ENCODE data around the gene COPB2.

Gene COPB2

GRCh38 chr3:139318826-139319225 is 70.6 kb downstream of the COPB2 start:
- in situ Hi-C loops (cut with HindIII; ENCODE audit: low sequenced_read_pairs): loop anchor here (10.0 kb wide), 1 partner anchor 204 kb away; no protein-coding TSS in a partner anchor
- TF ChIP-seq CTCF (IDR thresholded peaks at IDR 0.05; ENCODE audit: low read depth, low read length, missing control alignments): no peak
- no peak for DNase-seq (ENCODE audit: low read depth)
- no peak overlapping the region for H3K4me3 ChIP-seq (ENCODE audit: low read depth, low read length)

- no peak overlapping the region for H3K4me3 ChIP-seq (ENCODE audit: low read depth, low read length)
- in situ Hi-C loops (cut with HindIII; ENCODE audit: low sequenced_read_pairs): loop anchor here (10.0 kb wide), 1 partner anchor 204 kb away; no protein-coding TSS in a partner anchor
- no peak for TF ChIP-seq CTCF (IDR thresholded peaks at IDR 0.05; ENCODE audit: low read depth, low read length, missing control alignments)
- DNase-seq (ENCODE audit: low read depth): no peak
These were observed 71.0 kb downstream of the COPB2 start for GRCh38 chr3:139318431-139318816.

- no peak for TF ChIP-seq CTCF (IDR thresholded peaks at IDR 0.05; ENCODE audit: low read depth, low read length, missing control alignments)
- no peak for DNase-seq (ENCODE audit: low read depth)
- H3K4me3 ChIP-seq (ENCODE audit: low read depth, low read length): no peak overlapping the region
- in situ Hi-C loops (cut with HindIII; ENCODE audit: low sequenced_read_pairs): loop anchor here (10.0 kb wide), 1 partner anchor 203 kb away; no protein-coding TSS in a partner anchor
These were observed 71.6 kb downstream of the COPB2 start for GRCh38 chr3:139317660-139318430.

GRCh38 chr3:139317215-139317614 is 72.2 kb downstream of the COPB2 start:
- in situ Hi-C loops (cut with HindIII; ENCODE audit: low sequenced_read_pairs): loop anchor here (10.0 kb wide), 1 partner anchor 202 kb away; no protein-coding TSS in a partner anchor
- no peak for DNase-seq (ENCODE audit: low read depth)
- no peak for TF ChIP-seq CTCF (IDR thresholded peaks at IDR 0.05; ENCODE audit: low read depth, low read length, missing control alignments)
- H3K4me3 ChIP-seq (ENCODE audit: low read depth, low read length): no peak overlapping the region

GRCh38 chr3:139313921-139314320 is 75.5 kb downstream of the COPB2 start:
- no peak for TF ChIP-seq CTCF (IDR thresholded peaks at IDR 0.05; ENCODE audit: low read depth, low read length, missing control alignments)
- in situ Hi-C loops (cut with HindIII; ENCODE audit: low sequenced_read_pairs): loop anchor here (10.0 kb wide), 1 partner anchor 199 kb away; no protein-coding TSS in a partner anchor
- H3K4me3 ChIP-seq (ENCODE audit: low read depth, low read length): no peak overlapping the region
- DNase-seq (ENCODE audit: low read depth): no peak

- in situ Hi-C loops (cut with HindIII; ENCODE audit: low sequenced_read_pairs): loop anchor here (10.0 kb wide), 1 partner anchor 198 kb away; no protein-coding TSS in a partner anchor
- TF ChIP-seq CTCF (IDR thresholded peaks at IDR 0.05; ENCODE audit: low read depth, low read length, missing control alignments): no peak
- no peak overlapping the region for H3K4me3 ChIP-seq (ENCODE audit: low read depth, low read length)
- no peak for DNase-seq (ENCODE audit: low read depth)
These were observed 76.5 kb downstream of the COPB2 start for GRCh38 chr3:139312959-139313358.

Measured in astrocyte of the cerebellum (primary cell).